Activated naive CD4-positive, alpha-beta T cell treated with anti-CD3 and anti-CD28 coated beads for 36 hours (primary cell): Measurements from ENCODE around the gene FGF12. TPM values are rescaled to one million over a fixed set of nuclear protein-coding genes. Genes with fewer than 3 reads are reported as not detected.

ENCODE experiments used
- CTCF ChIA-PET: fragments of 350-600 bp; sonication (Branson Sonifier 250); formaldehyde crosslinking; loops from one replicate; lab custom pipeline; 2021; ENCODE audit warnings: antibody characterized with exemption; lab: Charles Lee
- DNase-seq: peaks from one replicate; pipeline ENCODE4 v3.0.0-alpha.2; 2020
- H3K27ac Mint-ChIP-seq: one replicate; pipeline ENCODE4 v1.8.0; 2021; ENCODE audit warnings: mild to moderate bottlenecking, mixed read lengths
- H3K27me3 Mint-ChIP-seq: one replicate; pipeline ENCODE4 v1.8.0; 2021; ENCODE audit warnings: low read depth, mixed read lengths
- H3K36me3 Mint-ChIP-seq: one replicate; pipeline ENCODE4 v1.8.0; 2021; ENCODE audit warnings: low read depth, mixed read lengths
- H3K4me1 Mint-ChIP-seq: one replicate; pipeline ENCODE4 v1.8.0; 2021; ENCODE audit warnings: low read depth, mixed read lengths
- H3K4me3 Mint-ChIP-seq: one replicate; pipeline ENCODE4 v1.8.0; 2021; ENCODE audit warnings: mild to moderate bottlenecking, moderate library complexity, mixed read lengths
- H3K9me3 Mint-ChIP-seq: one replicate; pipeline ENCODE4 v1.8.0; 2021; ENCODE audit warnings: mixed read lengths
- intact Hi-C: fragments of 100-400 bp; cut with micrococcal nuclease; formaldehyde crosslinking; loops from one replicate; pipeline ENCODE4 v1.15.1; 2023
- total RNA-seq, 2 experiments: library from RNA; stranded (reverse); gene quantifications; one replicate each; pipeline ENCODE4 v1.2.3, GENCODE V29; 2021

The FGF12 gene
- total RNA-seq, 2 experiments from 2014 or later: not detected

GRCh38 chr3:192216067-192216466 is 511.3 kb downstream of the FGF12 start:
- CTCF ChIA-PET: no interaction called here
- no peak overlapping the region for H3K4me3 Mint-ChIP-seq
- no peaks in the 10 kb centered on the region for H3K27me3 Mint-ChIP-seq
- H3K36me3 Mint-ChIP-seq: no peaks in the 10 kb centered on the region
- intact Hi-C loops: no loop called here
- H3K27ac Mint-ChIP-seq: no peak overlapping the region
- H3K4me1 Mint-ChIP-seq: no peaks in the 10 kb centered on the region
- DNase-seq: no peak
- H3K9me3 Mint-ChIP-seq: no peaks in the 10 kb centered on the region

- CTCF ChIA-PET: no interaction called here
- H3K36me3 Mint-ChIP-seq: no peaks in the 10 kb centered on the region
- H3K4me3 Mint-ChIP-seq: no peak overlapping the region
- DNase-seq: no peak
- no peaks in the 10 kb centered on the region for H3K4me1 Mint-ChIP-seq
- no peak overlapping the region for H3K27ac Mint-ChIP-seq
- H3K27me3 Mint-ChIP-seq: no peaks in the 10 kb centered on the region
- intact Hi-C loops: no loop called here
- H3K9me3 Mint-ChIP-seq: peaks cover 1% of the 10 kb centered on the region
Observed at GRCh38 chr3:192212979-192213378, 514.4 kb downstream of the FGF12 start.

GRCh38 chr3:192212335-192212734 is 515.0 kb downstream of the FGF12 start:
- Mint-ChIP-seq H3K9me3 (peaks cover 1% of the 10 kb centered on the region), H3K27ac (no peak overlapping the region), H3K36me3 (no peaks in the 10 kb centered on the region), H3K27me3 (no peaks in the 10 kb centered on the region), H3K4me3 (no peak overlapping the region), H3K4me1 (no peaks in the 10 kb centered on the region)
- DNase-seq: no peak
- CTCF ChIA-PET: no interaction called here
- intact Hi-C loops: no loop called here

GRCh38 chr3:192207651-192208050 is 519.7 kb downstream of the FGF12 start:
- DNase-seq: no peak
- Mint-ChIP-seq H3K36me3 (no peaks in the 10 kb centered on the region), H3K4me1 (no peaks in the 10 kb centered on the region), H3K9me3 (peaks cover 1% of the 10 kb centered on the region), H3K27ac (no peak overlapping the region), H3K4me3 (no peak overlapping the region), H3K27me3 (no peaks in the 10 kb centered on the region)
- intact Hi-C loops: no loop called here
- CTCF ChIA-PET: no interaction called here

GRCh38 chr3:192207239-192207638 is 520.1 kb downstream of the FGF12 start:
- no peak for DNase-seq
- CTCF ChIA-PET: no interaction called here
- Mint-ChIP-seq H3K4me3 (no peak overlapping the region), H3K9me3 (peaks cover 1% of the 10 kb centered on the region), H3K4me1 (no peaks in the 10 kb centered on the region), H3K27ac (no peak overlapping the region), H3K36me3 (no peaks in the 10 kb centered on the region), H3K27me3 (no peaks in the 10 kb centered on the region)
- intact Hi-C loops: no loop called here

GRCh38 chr3:192194085-192194484 is 533.3 kb downstream of the FGF12 start:
- CTCF ChIA-PET: no interaction called here
- no peaks in the 10 kb centered on the region for H3K36me3 Mint-ChIP-seq
- no peak overlapping the region for H3K4me3 Mint-ChIP-seq
- H3K27me3 Mint-ChIP-seq: no peaks in the 10 kb centered on the region
- no peaks in the 10 kb centered on the region for H3K9me3 Mint-ChIP-seq
- H3K27ac Mint-ChIP-seq: no peak overlapping the region
- H3K4me1 Mint-ChIP-seq: no peaks in the 10 kb centered on the region
- intact Hi-C loops: no loop called here
- DNase-seq: no peak

GRCh38 chr3:192188218-192188835 is 539.0 kb downstream of the FGF12 start:
- Mint-ChIP-seq H3K4me1 (peaks cover 5% of the 10 kb centered on the region), H3K27ac (no peak overlapping the region), H3K27me3 (no peaks in the 10 kb centered on the region), H3K36me3 (no peaks in the 10 kb centered on the region), H3K9me3 (no peaks in the 10 kb centered on the region), H3K4me3 (no peak overlapping the region)
- CTCF ChIA-PET: interaction anchor here (3.2 kb wide), 1 partner anchor 256 kb away, joined by 15 read pairs; no protein-coding TSS in a partner anchor
- intact Hi-C loops: loop anchor here (1.0 to 5.0 kb wide), 2 partner anchors 144 to 256 kb away; no protein-coding TSS in a partner anchor
- DNase-seq: peak; percentile 59

- intact Hi-C loops: loop anchor here (1.0 to 5.0 kb wide), 2 partner anchors 145 to 257 kb away; no protein-coding TSS in a partner anchor
- CTCF ChIA-PET: interaction anchor here (0.6 to 3.2 kb wide), 4 partner anchors 9 to 257 kb away, joined by 3 to 15 read pairs (median 4); no protein-coding TSS in a partner anchor
Observed at GRCh38 chr3:192187485-192188051, 539.8 kb downstream of the FGF12 start.

GRCh38 chr3:192186498-192186897 is 540.8 kb downstream of the FGF12 start:
- CTCF ChIA-PET: interaction anchor here (1.6 to 3.2 kb wide), 2 partner anchors 12 to 258 kb away, joined by 4 to 15 read pairs; no protein-coding TSS in a partner anchor
- intact Hi-C loops: loop anchor here (5.0 kb wide), 1 partner anchor 146 kb away; no protein-coding TSS in a partner anchor
- Mint-ChIP-seq H3K9me3 (no peaks in the 10 kb centered on the region), H3K4me1 (peaks cover 5% of the 10 kb centered on the region), H3K27ac (no peak overlapping the region), H3K4me3 (no peak overlapping the region), H3K36me3 (no peaks in the 10 kb centered on the region), H3K27me3 (no peaks in the 10 kb centered on the region)
- DNase-seq: no peak

More at GRCh38 chr3:192187485-192188051, 539.8 kb downstream of the FGF12 start:
- Mint-ChIP-seq H3K27me3 (no peaks in the 10 kb centered on the region), H3K9me3 (no peaks in the 10 kb centered on the region), H3K4me1 (peaks cover 5% of the 10 kb centered on the region), H3K36me3 (no peaks in the 10 kb centered on the region), H3K27ac (no peak overlapping the region), H3K4me3 (no peak overlapping the region)
- DNase-seq: no peak

- intact Hi-C loops: loop anchor here (5.0 kb wide), 1 partner anchor 146 kb away; no protein-coding TSS in a partner anchor
- Mint-ChIP-seq H3K36me3 (no peaks in the 10 kb centered on the region), H3K4me1 (peaks cover 5% of the 10 kb centered on the region), H3K27me3 (no peaks in the 10 kb centered on the region), H3K27ac (no peak overlapping the region), H3K4me3 (no peak overlapping the region), H3K9me3 (no peaks in the 10 kb centered on the region)
- DNase-seq: no peak
- CTCF ChIA-PET: interaction anchor here (0.6 kb wide), 1 partner anchor 492 kb away, joined by 3 read pairs; no protein-coding TSS in a partner anchor
Observed at GRCh38 chr3:192186045-192186444, 541.3 kb downstream of the FGF12 start.

- no peak overlapping the region for H3K4me3 Mint-ChIP-seq
- CTCF ChIA-PET: no interaction called here
- H3K4me1 Mint-ChIP-seq: peaks cover 4% of the 10 kb centered on the region
- no peaks in the 10 kb centered on the region for H3K27me3 Mint-ChIP-seq
- DNase-seq: no peak
- no peaks in the 10 kb centered on the region for H3K9me3 Mint-ChIP-seq
- no peaks in the 10 kb centered on the region for H3K36me3 Mint-ChIP-seq
- intact Hi-C loops: no loop called here
- H3K27ac Mint-ChIP-seq: no peak overlapping the region
Observed at GRCh38 chr3:192183109-192183508, 544.2 kb downstream of the FGF12 start.

- Mint-ChIP-seq H3K36me3 (no peaks in the 10 kb centered on the region), H3K9me3 (no peaks in the 10 kb centered on the region), H3K27me3 (no peaks in the 10 kb centered on the region), H3K27ac (no peak overlapping the region), H3K4me1 (no peaks in the 10 kb centered on the region), H3K4me3 (no peak overlapping the region)
- intact Hi-C loops: no loop called here
- CTCF ChIA-PET: no interaction called here
- DNase-seq: no peak
Observed at GRCh38 chr3:192181151-192181550, 546.2 kb downstream of the FGF12 start.

GRCh38 chr3:192177383-192177782 is 550.0 kb downstream of the FGF12 start:
- intact Hi-C loops: no loop called here
- Mint-ChIP-seq H3K9me3 (no peaks in the 10 kb centered on the region), H3K4me3 (no peak overlapping the region), H3K36me3 (no peaks in the 10 kb centered on the region), H3K27me3 (no peaks in the 10 kb centered on the region), H3K27ac (no peak overlapping the region), H3K4me1 (no peaks in the 10 kb centered on the region)
- CTCF ChIA-PET: no interaction called here
- DNase-seq: no peak
